Measurements from ENCODE around the gene ACD.

GRCh38 chr16:67701420-67701819 is 41.4 kb upstream of the ACD start:
- TF ChIP-seq EZH2phosphoT487 (IDR thresholded peaks at IDR 0.05; ENCODE audit: low read depth): no peak
- TF ChIP-seq, protein P1, sequence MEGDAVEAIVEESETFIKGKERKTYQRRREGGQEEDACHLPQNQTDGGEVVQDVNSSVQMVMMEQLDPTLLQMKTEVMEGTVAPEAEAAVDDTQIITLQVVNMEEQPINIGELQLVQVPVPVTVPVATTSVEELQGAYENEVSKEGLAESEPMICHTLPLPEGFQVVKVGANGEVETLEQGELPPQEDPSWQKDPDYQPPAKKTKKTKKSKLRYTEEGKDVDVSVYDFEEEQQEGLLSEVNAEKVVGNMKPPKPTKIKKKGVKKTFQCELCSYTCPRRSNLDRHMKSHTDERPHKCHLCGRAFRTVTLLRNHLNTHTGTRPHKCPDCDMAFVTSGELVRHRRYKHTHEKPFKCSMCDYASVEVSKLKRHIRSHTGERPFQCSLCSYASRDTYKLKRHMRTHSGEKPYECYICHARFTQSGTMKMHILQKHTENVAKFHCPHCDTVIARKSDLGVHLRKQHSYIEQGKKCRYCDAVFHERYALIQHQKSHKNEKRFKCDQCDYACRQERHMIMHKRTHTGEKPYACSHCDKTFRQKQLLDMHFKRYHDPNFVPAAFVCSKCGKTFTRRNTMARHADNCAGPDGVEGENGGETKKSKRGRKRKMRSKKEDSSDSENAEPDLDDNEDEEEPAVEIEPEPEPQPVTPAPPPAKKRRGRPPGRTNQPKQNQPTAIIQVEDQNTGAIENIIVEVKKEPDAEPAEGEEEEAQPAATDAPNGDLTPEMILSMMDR (IDR thresholded peaks at IDR 0.05; ENCODE audit: low read depth, low read length): no peak
